22Rv1 (cell line): ENCODE results near the gene CAPN2.
A peak's percentile ranks its signal among the peaks of the same experiment; 100 is the strongest.

ENCODE experiments used
- ZFX ChIP-seq: fragments of 450-650 bp; IDR thresholded peaks from 2 replicates; pipeline ENCODE4 v1.6.1; 2017; ENCODE audit warnings: antibody characterized with exemption, borderline replicate concordance
- TF ChIP-seq, protein P1 (sequence below): fragments of 450-650 bp; IDR thresholded peaks from 2 replicates; pipeline ENCODE4 v1.5.1; 2017; ENCODE audit warnings: mild to moderate bottlenecking

DNA sequence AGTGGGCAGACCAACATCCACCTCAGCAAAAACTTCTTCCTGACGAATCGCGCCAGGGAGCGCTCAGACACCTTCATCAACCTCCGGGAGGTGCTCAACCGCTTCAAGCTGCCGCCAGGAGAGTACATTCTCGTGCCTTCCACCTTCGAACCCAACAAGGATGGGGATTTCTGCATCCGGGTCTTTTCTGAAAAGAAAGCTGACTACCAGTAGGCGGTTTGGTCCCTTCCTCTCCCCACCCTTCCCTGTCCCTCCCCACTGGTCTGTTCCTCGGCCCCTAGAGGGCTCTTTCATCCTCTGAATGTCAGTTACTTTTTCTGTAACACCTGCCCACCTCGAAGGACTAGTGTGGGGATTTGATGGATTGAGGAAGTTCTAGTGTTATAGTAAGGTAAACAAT lies 46.9 kb downstream of the CAPN2 start:
- TF ChIP-seq, protein P1, sequence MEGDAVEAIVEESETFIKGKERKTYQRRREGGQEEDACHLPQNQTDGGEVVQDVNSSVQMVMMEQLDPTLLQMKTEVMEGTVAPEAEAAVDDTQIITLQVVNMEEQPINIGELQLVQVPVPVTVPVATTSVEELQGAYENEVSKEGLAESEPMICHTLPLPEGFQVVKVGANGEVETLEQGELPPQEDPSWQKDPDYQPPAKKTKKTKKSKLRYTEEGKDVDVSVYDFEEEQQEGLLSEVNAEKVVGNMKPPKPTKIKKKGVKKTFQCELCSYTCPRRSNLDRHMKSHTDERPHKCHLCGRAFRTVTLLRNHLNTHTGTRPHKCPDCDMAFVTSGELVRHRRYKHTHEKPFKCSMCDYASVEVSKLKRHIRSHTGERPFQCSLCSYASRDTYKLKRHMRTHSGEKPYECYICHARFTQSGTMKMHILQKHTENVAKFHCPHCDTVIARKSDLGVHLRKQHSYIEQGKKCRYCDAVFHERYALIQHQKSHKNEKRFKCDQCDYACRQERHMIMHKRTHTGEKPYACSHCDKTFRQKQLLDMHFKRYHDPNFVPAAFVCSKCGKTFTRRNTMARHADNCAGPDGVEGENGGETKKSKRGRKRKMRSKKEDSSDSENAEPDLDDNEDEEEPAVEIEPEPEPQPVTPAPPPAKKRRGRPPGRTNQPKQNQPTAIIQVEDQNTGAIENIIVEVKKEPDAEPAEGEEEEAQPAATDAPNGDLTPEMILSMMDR, result 0 out of 2 replicates have a peak, but pooled peaks have one; percentile 4
- no peak for TF ChIP-seq ZFX
